ENCODE data around the gene ESAM. TPM values are rescaled to one million over a fixed set of nuclear protein-coding genes. Genes with fewer than 3 reads are reported as not detected.

The ESAM gene
- total and polyA plus RNA-seq, 2 of the 8 experiments (the other 6 are each of a cell fraction or from before 2014, with no cell fraction given): 0.09 TPM; not detected in 1

DNA sequence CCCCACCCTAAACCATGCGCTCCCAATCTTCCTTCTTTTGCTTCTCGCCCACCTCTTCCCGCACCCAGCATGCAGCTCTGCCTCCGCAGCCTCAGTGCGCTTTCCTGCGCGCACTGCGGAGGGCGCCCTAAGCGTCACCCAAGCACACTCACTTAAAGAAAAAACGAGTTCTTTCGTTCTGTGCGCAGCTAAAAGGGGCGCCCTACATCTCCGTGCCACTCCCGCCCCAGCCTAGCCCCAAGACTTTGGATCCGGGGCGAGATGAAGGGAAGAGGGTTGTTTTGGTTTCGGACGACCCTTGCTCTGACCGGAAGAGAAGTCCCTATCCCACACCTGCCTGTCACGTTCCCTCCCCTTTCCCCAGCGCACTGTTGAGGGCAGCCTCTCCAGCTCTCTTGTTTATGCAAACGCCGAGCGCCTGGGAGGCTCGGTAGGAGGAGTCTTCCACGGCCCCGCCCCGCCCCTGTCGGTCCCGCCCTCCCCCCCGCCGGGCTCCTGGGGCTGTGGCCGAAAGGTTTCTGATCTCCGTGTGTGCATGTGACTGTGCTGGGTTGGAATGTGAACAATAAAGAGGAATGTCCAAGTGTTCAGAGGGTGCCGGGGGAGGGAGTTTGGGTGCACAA lies 15.4 kb downstream of the ESAM start (continued):
- no peak for TF ChIP-seq YY1 (IDR thresholded peaks at IDR 0.05; ENCODE audit: low read depth, low read length)
- peak; percentile 64; the same call in 1 of the 2 replicates for TF ChIP-seq SP1 (IDR thresholded peaks at IDR 0.05; ENCODE audit: low read depth, low read length)
- TF ChIP-seq E2F6 (IDR thresholded peaks at IDR 0.05): no peak; the same call in 1 of the 2 replicates
- no peak for TF ChIP-seq EZH2 (IDR thresholded peaks at IDR 0.05; ENCODE audit: low read depth, low read length, severe bottlenecking)
- TF ChIP-seq POLR2AphosphoS5 (IDR thresholded peaks at IDR 0.05; ENCODE audit: low read depth, low read length): no peak
- TF ChIP-seq JUN (IDR thresholded peaks at IDR 0.05; ENCODE audit: low read depth, low read length): 0 out of 2 replicates have a peak, but pooled peaks have one; percentile 9
- TF ChIP-seq HDAC2 (IDR thresholded peaks at IDR 0.05; ENCODE audit: borderline replicate concordance in 1 of 2, low read depth in 2 of 2, low read length in 2 of 2): peak in 1 of 2 experiments; percentile 77; a peak in 1 of 4 replicates
- TF ChIP-seq, protein P1, sequence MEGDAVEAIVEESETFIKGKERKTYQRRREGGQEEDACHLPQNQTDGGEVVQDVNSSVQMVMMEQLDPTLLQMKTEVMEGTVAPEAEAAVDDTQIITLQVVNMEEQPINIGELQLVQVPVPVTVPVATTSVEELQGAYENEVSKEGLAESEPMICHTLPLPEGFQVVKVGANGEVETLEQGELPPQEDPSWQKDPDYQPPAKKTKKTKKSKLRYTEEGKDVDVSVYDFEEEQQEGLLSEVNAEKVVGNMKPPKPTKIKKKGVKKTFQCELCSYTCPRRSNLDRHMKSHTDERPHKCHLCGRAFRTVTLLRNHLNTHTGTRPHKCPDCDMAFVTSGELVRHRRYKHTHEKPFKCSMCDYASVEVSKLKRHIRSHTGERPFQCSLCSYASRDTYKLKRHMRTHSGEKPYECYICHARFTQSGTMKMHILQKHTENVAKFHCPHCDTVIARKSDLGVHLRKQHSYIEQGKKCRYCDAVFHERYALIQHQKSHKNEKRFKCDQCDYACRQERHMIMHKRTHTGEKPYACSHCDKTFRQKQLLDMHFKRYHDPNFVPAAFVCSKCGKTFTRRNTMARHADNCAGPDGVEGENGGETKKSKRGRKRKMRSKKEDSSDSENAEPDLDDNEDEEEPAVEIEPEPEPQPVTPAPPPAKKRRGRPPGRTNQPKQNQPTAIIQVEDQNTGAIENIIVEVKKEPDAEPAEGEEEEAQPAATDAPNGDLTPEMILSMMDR (IDR thresholded peaks at IDR 0.05; ENCODE audit: control extremely low read depth in 1 of 3, insufficient read depth in 1 of 3, low read depth in 1 of 3, low read length in 3 of 3): peak; percentile 39 to 73 (median 71); a peak in 3 of 4 replicates
- TF ChIP-seq SIN3A (conservative IDR thresholded peaks at IDR 0.05 in 1 of 2, IDR thresholded peaks at IDR 0.05 in 1 of 2; ENCODE audit: low read depth in 1 of 2, low read length in 2 of 2): peak in 1 of 2 experiments; percentile 59; a peak in 2 of 4 replicates
- TF ChIP-seq EP300 (IDR thresholded peaks at IDR 0.05; ENCODE audit: borderline replicate concordance in 1 of 2, low read depth in 2 of 2, low read length in 2 of 2): no peak
- peak; percentile 82 for TF ChIP-seq KDM4A (IDR thresholded peaks at IDR 0.05; ENCODE audit: low read depth, low read length, severe bottlenecking)
- TF ChIP-seq TCF12 (IDR thresholded peaks at IDR 0.05; ENCODE audit: low read depth, low read length): 0 out of 2 replicates have a peak, but pooled peaks have one; percentile 8
- TF ChIP-seq RAD21 (IDR thresholded peaks at IDR 0.05 in 1 of 2, conservative IDR thresholded peaks at IDR 0.05 in 1 of 2; ENCODE audit: low read depth in 2 of 2, low read length in 2 of 2): peak; percentile 29 to 36; a peak in 2 of 4 replicates
